Stimulated activated CD4-positive, alpha-beta T cell treated with anti-CD3 and anti-CD28 coated beads, Interleukin-4, amount 100 ng/mL, for 4 hours (primary cell): ENCODE results near the gene APLP1.
"Not testable (repeated sequence)": the region's sequence is repeated elsewhere in the genome, so short reads cannot be mapped to it uniquely, and the experiment has no call there.

Experiments used
- DNase-seq, 2 experiments: peaks; one replicate each; pipeline ENCODE4 v3.0.0-alpha.2; 2020

APLP1 gene

GRCh38 chr19:35868172-35868822 is at the start of gene APLP1:
APLP1 (plus strand) TSS chr19:35868574; CDS start chr19:35868637, 63 bp downstream.
- peak; percentile 73 to 77 for DNase-seq

GRCh38 chr19:35822579-35822978 is 45.8 kb upstream of the APLP1 start:
- DNase-seq, result no peak

- DNase-seq, result no peak
These were observed 44.2 kb upstream of the APLP1 start for GRCh38 chr19:35824150-35824549.

- peak; percentile 17 to 51 for DNase-seq
These were observed 39.6 kb upstream of the APLP1 start for GRCh38 chr19:35828692-35829301.

GRCh38 chr19:35830986-35831385 is 37.4 kb upstream of the APLP1 start:
- DNase-seq, result no peak

- DNase-seq, result no peak
These were observed 36.3 kb upstream of the APLP1 start for GRCh38 chr19:35832054-35832453.

- no peak for DNase-seq
These were observed 34.4 kb upstream of the APLP1 start for GRCh38 chr19:35833972-35834371.

GRCh38 chr19:35836096-35836495 is 32.3 kb upstream of the APLP1 start:
- DNase-seq, result not testable (repeated sequence)

- no peak for DNase-seq
These were observed 26.3 kb upstream of the APLP1 start for GRCh38 chr19:35841961-35842595.

GRCh38 chr19:35842666-35843272 is 25.6 kb upstream of the APLP1 start:
- DNase-seq, result no peak

- no peak for DNase-seq
These were observed 24.5 kb upstream of the APLP1 start for GRCh38 chr19:35843676-35844481.

GRCh38 chr19:35844482-35845214 is 23.7 kb upstream of the APLP1 start:
- DNase-seq, result no peak

- no peak for DNase-seq
These were observed 22.9 kb upstream of the APLP1 start for GRCh38 chr19:35845215-35846037.

- DNase-seq, result no peak
These were observed 22.2 kb upstream of the APLP1 start for GRCh38 chr19:35846038-35846668.

GRCh38 chr19:35847911-35848310 is 20.5 kb upstream of the APLP1 start:
- DNase-seq, result no peak

GRCh38 chr19:35848486-35848885 is 19.9 kb upstream of the APLP1 start:
- no peak for DNase-seq

- DNase-seq, result no peak
These were observed 19.4 kb upstream of the APLP1 start for GRCh38 chr19:35848919-35849505.

GRCh38 chr19:35851213-35852028 is 17.0 kb upstream of the APLP1 start:
- DNase-seq, result no peak

GRCh38 chr19:35852029-35852780 is 16.2 kb upstream of the APLP1 start, which contains the start of gene NPHS1:
NPHS1 (minus strand) TSS chr19:35852504; CDS start chr19:35851837, 667 bp downstream.
- no peak for DNase-seq
